ENCODE measurements around the gene COPS7A.

The COPS7A gene

GRCh38 chr12:6723607-6724408 is at the start of gene COPS7A:
Gene COPS7A (plus strand): TSS chr12:6724046. CDS start chr12:6724657, 611 bp downstream.
- peak; percentile 100 for DNase-seq

GRCh38 chr12:6676962-6677361 is 46.9 kb upstream of the COPS7A start:
- DNase-seq = no peak

- DNase-seq = peak; percentile 75
Observed at GRCh38 chr12:6684609-6685008, 39.2 kb upstream of the COPS7A start.

GRCh38 chr12:6685814-6686213 is 38.0 kb upstream of the COPS7A start:
- no peak for DNase-seq

GRCh38 chr12:6688543-6688998 is 35.3 kb upstream of the COPS7A start:
- DNase-seq = no peak

- DNase-seq = peak; percentile 100
Observed at GRCh38 chr12:6688999-6689882, 34.6 kb upstream of the COPS7A start, which contains the start of gene ZNF384. Gene ZNF384 (minus strand): TSS chr12:6689375. CDS start chr12:6679520, 9,855 bp downstream.

GRCh38 chr12:6691473-6691872 is 32.4 kb upstream of the COPS7A start:
- DNase-seq = no peak

GRCh38 chr12:6692888-6693287 is 31.0 kb upstream of the COPS7A start:
- no peak for DNase-seq

GRCh38 chr12:6693832-6694355 is 30.0 kb upstream of the COPS7A start:
- no peak for DNase-seq

GRCh38 chr12:6694701-6695100 is 29.1 kb upstream of the COPS7A start:
- DNase-seq = no peak

GRCh38 chr12:6695313-6696045 is 28.4 kb upstream of the COPS7A start:
- DNase-seq = no peak

- no peak for DNase-seq
Observed at GRCh38 chr12:6696690-6697583, 26.9 kb upstream of the COPS7A start.

GRCh38 chr12:6697584-6698351 is 26.1 kb upstream of the COPS7A start:
- DNase-seq = peak; percentile 74

GRCh38 chr12:6698352-6699046 is 25.3 kb upstream of the COPS7A start:
- no peak for DNase-seq

- no peak for DNase-seq
Observed at GRCh38 chr12:6699259-6699988, 24.4 kb upstream of the COPS7A start.

- peak; percentile 68 for DNase-seq
Observed at GRCh38 chr12:6699989-6700645, 23.7 kb upstream of the COPS7A start.

- peak; percentile 65 for DNase-seq
Observed at GRCh38 chr12:6700646-6701051, 23.2 kb upstream of the COPS7A start, which contains the start of gene PIANP. Gene PIANP (minus strand): TSS chr12:6700815. CDS start chr12:6698061, 2,754 bp downstream.

GRCh38 chr12:6701078-6701768 is 22.6 kb upstream of the COPS7A start:
- DNase-seq = peak; percentile 42

Measured in NCI-H82 (cell line).